SK-N-SH (cell line): ENCODE measurements around the gene CPTP. TPM values are rescaled to one million over a fixed set of nuclear protein-coding genes. Genes with fewer than 3 reads are reported as not detected.

Source experiments
- CTCF ChIA-PET: fragments of 300-600, 350-600 bp; formaldehyde crosslinking; extraction: SDS; loops from one replicate; lab custom pipeline; 2021; lab: Yijun Ruan, JAX
- POLR2A ChIA-PET: fragments of 350-600 bp; sonication (Branson Sonifier 250); formaldehyde crosslinking; extraction: SDS; loops from one replicate; lab custom pipeline; 2020; ENCODE audit warnings: antibody characterized with exemption, inconsistent platforms; lab: Yijun Ruan, JAX
- DNase-seq: peaks from one replicate; pipeline ENCODE4 v3.0.0; 2012
- H2AFZ ChIP-seq: fragments of 200-600 bp; sonication (generic); 2 replicates; pipeline ENCODE4 v1.8.1; 2016; ENCODE audit warnings: antibody characterized with exemption, mild to moderate bottlenecking, low read depth
- H3F3A ChIP-seq: fragments of 200-600 bp; sonication (generic); replicated peaks from 2 replicates; pipeline ENCODE3; 2016; ENCODE audit warnings: antibody characterized with exemption, mild to moderate bottlenecking; ENCODE audit not compliant: insufficient read depth
- H3K27ac ChIP-seq, 2 experiments: fragments of 200-500 bp in 1 of 2; fragments of 200-600 bp in 1 of 2; sonication (Bioruptor generic) in 1 of 2; sonication (generic), shearing (Covaris generic) in 1 of 2; 2 replicates each; pipeline versions ENCODE4 v1.5.1 to v1.6.1; 2014 to 2016; ENCODE audit warnings: low read depth in 2 of 2, inconsistent platforms in 1 of 2, low read length in 1 of 2, mild to moderate bottlenecking in 1 of 2, mixed read lengths in 1 of 2
- H3K27me3 ChIP-seq: fragments of 200-600 bp; sonication (generic), shearing (Covaris generic); 2 replicates; pipeline ENCODE4 v1.6.1; 2016; ENCODE audit warnings: mixed run types; ENCODE audit not compliant: insufficient read depth
- H3K36me3 ChIP-seq, 2 experiments: fragments of 200-500 bp in 1 of 2; fragments of 200-600 bp in 1 of 2; sonication (Bioruptor generic) in 1 of 2; sonication (generic) in 1 of 2; replicated peaks in 1 of 2; 2 replicates each; pipeline versions ENCODE3 to v1.5.1; 2014 to 2016; ENCODE audit warnings: low read length in 1 of 2, mild to moderate bottlenecking in 1 of 2; ENCODE audit not compliant: insufficient read depth in 2 of 2, control insufficient read depth in 1 of 2
- H3K4me1 ChIP-seq, 2 experiments: fragments of 200-500 bp in 1 of 2; fragments of 200-600 bp in 1 of 2; sonication (Bioruptor generic) in 1 of 2; sonication (generic), shearing (Covaris generic) in 1 of 2; 2 replicates each; pipeline versions ENCODE4 v1.5.1 to v1.6.1; 2014 to 2016; ENCODE audit warnings: low read depth in 1 of 2, low read length in 1 of 2, mixed run types in 1 of 2; ENCODE audit not compliant: insufficient read depth in 2 of 2, control insufficient read depth in 1 of 2
- H3K4me2 ChIP-seq: fragments of 200-600 bp; sonication (generic), shearing (Covaris generic); 2 replicates; pipeline ENCODE4 v1.6.1; 2017; ENCODE audit warnings: mixed run types
- H3K4me3 ChIP-seq, 2 experiments: fragments of 200-500 bp in 1 of 2; fragments of 200-600 bp in 1 of 2; sonication (Bioruptor generic) in 1 of 2; sonication (generic), shearing (Covaris generic) in 1 of 2; 2 replicates each; pipeline versions ENCODE4 v1.5.1 to v1.8.1; 2014 to 2016; ENCODE audit warnings: low read depth in 2 of 2, inconsistent platforms in 1 of 2, low read length in 1 of 2, mild to moderate bottlenecking in 1 of 2, mixed read lengths in 1 of 2, moderate library complexity in 1 of 2
- H3K79me2 ChIP-seq: fragments of 200-600 bp; sonication (generic); 2 replicates; pipeline ENCODE4 v1.8.1; 2017; ENCODE audit warnings: mild to moderate bottlenecking; ENCODE audit not compliant: insufficient read depth
- H3K9ac ChIP-seq: fragments of 200-600 bp; sonication (generic); 2 replicates; pipeline ENCODE4 v1.6.1; 2017; ENCODE audit warnings: mixed run types
- H3K9me2 ChIP-seq: fragments of 200-600 bp; sonication (generic); 2 replicates; pipeline ENCODE4 v1.6.1; 2017; ENCODE audit warnings: mixed run types
- H3K9me3 ChIP-seq: fragments of 200-600 bp; sonication (generic); 2 replicates; pipeline ENCODE4 v1.6.1; 2017; ENCODE audit warnings: mixed run types, mild to moderate bottlenecking, moderate library complexity
- H4K20me1 ChIP-seq: fragments of 200-600 bp; sonication (generic); 2 replicates; pipeline ENCODE4 v1.6.1; 2017; ENCODE audit warnings: mild to moderate bottlenecking, mixed run types; ENCODE audit not compliant: insufficient read depth
- CHD2 ChIP-seq: fragments of 150-350 bp; IDR thresholded peaks from 2 replicates; pipeline ENCODE4 v1.6.1; 2018; ENCODE audit warnings: low read length; ENCODE audit not compliant: partially characterized antibody
- ELF1 ChIP-seq: IDR thresholded peaks from 2 replicates; pipeline ENCODE4 v1.4.0; 2012
- EZH2phosphoT487 ChIP-seq: fragments of 200-600 bp; sonication (generic); IDR thresholded peaks from 2 replicates; pipeline ENCODE4 v1.6.1; 2017; ENCODE audit warnings: low read depth, mixed run types, mild to moderate bottlenecking, antibody characterized with exemption, moderate library complexity, borderline replicate concordance
- FOSL2 ChIP-seq: IDR thresholded peaks from 2 replicates; pipeline ENCODE4 v1.4.0; 2012; ENCODE audit warnings: low read depth, mild to moderate bottlenecking, moderate library complexity, borderline replicate concordance
- FOXJ3 ChIP-seq: sonication (generic); formaldehyde crosslinking; IDR thresholded peaks from 2 replicates; pipeline ENCODE4 v1.5.1; 2020; ENCODE audit warnings: mild to moderate bottlenecking, missing genetic modification reagents
- FOXM1 ChIP-seq: IDR thresholded peaks from 2 replicates; pipeline ENCODE4 v1.4.0; 2012; ENCODE audit warnings: low read depth, mild to moderate bottlenecking
- JUND ChIP-seq: IDR thresholded peaks from 2 replicates; pipeline ENCODE4 v1.4.0; 2012
- NFIC ChIP-seq: IDR thresholded peaks from 2 replicates; pipeline ENCODE4 v1.4.0; 2012; ENCODE audit warnings: borderline replicate concordance
- NRF1 ChIP-seq: IDR thresholded peaks from 2 replicates; pipeline ENCODE4 v1.6.1; 2012; ENCODE audit warnings: low read depth, mild to moderate bottlenecking, low read length
- POLR2AphosphoS5 ChIP-seq: IDR thresholded peaks from 2 replicates; pipeline ENCODE4 v1.6.1; 2012; ENCODE audit warnings: low read depth, low read length
- RAD21 ChIP-seq: IDR thresholded peaks from 2 replicates; pipeline ENCODE4 v1.6.1; 2012; ENCODE audit warnings: mild to moderate bottlenecking, low read length
- RCOR1 ChIP-seq: fragments of 150-350 bp; IDR thresholded peaks from 2 replicates; pipeline ENCODE4 v1.6.1; 2017; ENCODE audit warnings: antibody characterized with exemption, low read length
- RFX5 ChIP-seq: IDR thresholded peaks from 2 replicates; pipeline ENCODE4 v1.6.1; 2012; ENCODE audit warnings: mild to moderate bottlenecking, improper control_type of control experiment, low read length
- SIN3A ChIP-seq: IDR thresholded peaks from 2 replicates; pipeline ENCODE4 v1.6.1; 2012; ENCODE audit warnings: low read depth, mild to moderate bottlenecking, low read length, moderate library complexity, borderline replicate concordance
- TAF1 ChIP-seq: IDR thresholded peaks from 2 replicates; pipeline ENCODE4 v1.6.1; 2012; ENCODE audit warnings: low read depth, mild to moderate bottlenecking, low read length, moderate library complexity, borderline replicate concordance
- TCF12 ChIP-seq: IDR thresholded peaks from 2 replicates; pipeline ENCODE4 v1.4.0; 2012
- YY1 ChIP-seq: IDR thresholded peaks from 2 replicates; pipeline ENCODE4 v1.4.0; 2012; ENCODE audit warnings: low read depth, mild to moderate bottlenecking
- WGBS: methylation state at CpG from one replicate; pipeline ENCODE4 v1.1.6; 2017; ENCODE audit warnings: low lambda C conversion rate; 5-methylcytosine and 5-hydroxymethylcytosine counted together
- polyA plus RNA-seq, 3 experiments: library from polyadenylated mRNA; depleted of rRNA; stranded (reverse); fragments of >200 nt; gene quantifications; 2 replicates each; pipeline ENCODE4 v1.2.3, GENCODE V29; 2012
- TF ChIP-seq, protein P1 (sequence below): fragments of 150-350 bp; IDR thresholded peaks from 2 replicates; pipeline ENCODE4 v1.6.1; 2016; ENCODE audit warnings: mild to moderate bottlenecking, low read depth, low read length
- TF ChIP-seq, protein P2 (sequence below): IDR thresholded peaks from 2 replicates; pipeline ENCODE4 v1.4.0; 2012; ENCODE audit warnings: low read depth
- TF ChIP-seq, protein P3 (sequence below): IDR thresholded peaks from 2 replicates; pipeline ENCODE4 v1.4.0; 2012; ENCODE audit warnings: low read depth, borderline replicate concordance

The CPTP gene
- polyA plus RNA-seq, 1 of the 3 experiments (the other 2 are of a cell fraction): 13.4 TPM

DNA sequence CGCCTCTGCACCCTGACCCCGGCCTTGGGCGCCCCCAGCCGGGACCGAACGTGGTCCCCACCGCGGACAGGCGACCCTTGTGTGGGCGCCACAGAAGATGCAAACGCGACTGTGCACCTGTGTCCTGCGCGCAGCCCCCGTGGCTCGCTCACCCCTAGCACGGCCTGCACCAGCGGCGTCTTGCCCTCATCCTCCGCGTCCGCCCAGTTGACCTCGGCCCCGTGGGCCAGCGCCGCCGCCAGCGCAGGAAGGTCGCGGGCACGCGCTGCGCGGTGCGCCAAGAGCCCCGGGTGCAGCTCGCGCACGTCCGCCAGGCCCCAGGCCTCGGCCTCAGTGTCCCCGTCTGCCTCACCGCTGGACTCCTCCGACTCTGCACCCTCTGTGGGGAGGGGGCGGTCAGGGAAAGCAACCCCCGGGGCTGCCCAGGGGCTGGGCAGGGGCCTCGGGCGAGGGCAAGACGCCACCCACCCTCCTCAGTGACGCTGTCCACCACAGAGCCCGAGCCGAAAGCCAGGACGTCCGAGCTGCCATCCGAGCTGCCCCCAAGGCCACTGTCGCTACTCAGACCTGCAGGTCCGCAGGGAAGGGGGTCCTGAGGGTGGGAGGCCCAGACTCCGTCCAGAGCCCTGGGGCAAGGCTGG is 30.2 kb upstream of the CPTP start:
- Histone ChIP-seq H3K36me3 (peaks cover 0 to 18% of the 10 kb centered on the region in 2 experiments), H3F3A (no peaks in the 10 kb centered on the region), H3K27ac (no peak overlapping the region), H3K79me2 (no peaks in the 10 kb centered on the region), H3K27me3 (no peaks in the 10 kb centered on the region), H3K9me2 (no peaks in the 10 kb centered on the region), H3K9me3 (no peaks in the 10 kb centered on the region), H2AFZ (no peak overlapping the region), H3K4me2 (no peak overlapping the region), H3K4me3 (no peak overlapping the region), H3K9ac (no peak overlapping the region), H4K20me1 (no peaks in the 10 kb centered on the region), H3K4me1 (peaks cover 0 to 9% of the 10 kb centered on the region in 2 experiments; a peak in 1 of 4 replicates)
- no peak for DNase-seq
- TF ChIP-seq, protein P1, sequence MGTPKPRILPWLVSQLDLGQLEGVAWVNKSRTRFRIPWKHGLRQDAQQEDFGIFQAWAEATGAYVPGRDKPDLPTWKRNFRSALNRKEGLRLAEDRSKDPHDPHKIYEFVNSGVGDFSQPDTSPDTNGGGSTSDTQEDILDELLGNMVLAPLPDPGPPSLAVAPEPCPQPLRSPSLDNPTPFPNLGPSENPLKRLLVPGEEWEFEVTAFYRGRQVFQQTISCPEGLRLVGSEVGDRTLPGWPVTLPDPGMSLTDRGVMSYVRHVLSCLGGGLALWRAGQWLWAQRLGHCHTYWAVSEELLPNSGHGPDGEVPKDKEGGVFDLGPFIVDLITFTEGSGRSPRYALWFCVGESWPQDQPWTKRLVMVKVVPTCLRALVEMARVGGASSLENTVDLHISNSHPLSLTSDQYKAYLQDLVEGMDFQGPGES: no peak
- no peak for TF ChIP-seq JUND
- TF ChIP-seq TCF12: no peak
- TF ChIP-seq, protein P2, sequence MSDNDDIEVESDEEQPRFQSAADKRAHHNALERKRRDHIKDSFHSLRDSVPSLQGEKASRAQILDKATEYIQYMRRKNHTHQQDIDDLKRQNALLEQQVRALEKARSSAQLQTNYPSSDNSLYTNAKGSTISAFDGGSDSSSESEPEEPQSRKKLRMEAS: no peak
- TF ChIP-seq POLR2AphosphoS5: no peak
- no peak for TF ChIP-seq TAF1
- no peak for TF ChIP-seq FOXM1
- no peak for TF ChIP-seq RCOR1
- no peak for TF ChIP-seq YY1
- no peak for TF ChIP-seq CHD2
- TF ChIP-seq RAD21: no peak
- TF ChIP-seq NRF1: no peak
- no peak for TF ChIP-seq NFIC
- TF ChIP-seq ELF1: no peak
- TF ChIP-seq, protein P3, sequence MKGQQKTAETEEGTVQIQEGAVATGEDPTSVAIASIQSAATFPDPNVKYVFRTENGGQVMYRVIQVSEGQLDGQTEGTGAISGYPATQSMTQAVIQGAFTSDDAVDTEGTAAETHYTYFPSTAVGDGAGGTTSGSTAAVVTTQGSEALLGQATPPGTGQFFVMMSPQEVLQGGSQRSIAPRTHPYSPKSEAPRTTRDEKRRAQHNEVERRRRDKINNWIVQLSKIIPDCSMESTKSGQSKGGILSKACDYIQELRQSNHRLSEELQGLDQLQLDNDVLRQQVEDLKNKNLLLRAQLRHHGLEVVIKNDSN: no peak
- TF ChIP-seq EZH2phosphoT487: no peak
- no peak for TF ChIP-seq FOXJ3 (CRISPR knock-in tag)
- no peak for TF ChIP-seq SIN3A
- TF ChIP-seq RFX5: no peak
- TF ChIP-seq FOSL2: no peak
- ChIA-PET CTCF (interaction anchor here (0.9 to 7.3 kb wide), 5 partner anchors 8 to 262 kb away, joined by 3 to 131 read pairs (median 4); no protein-coding TSS in a partner anchor), POLR2A (no interaction called here)
- WGBS: 94% methylated on average over 42 of the region's 58 CpGs
